ENCODE data around the gene LEPROT. TPM values are rescaled to one million over a fixed set of nuclear protein-coding genes. Genes with fewer than 3 reads are reported as not detected.

Gene LEPROT
- total RNA-seq, 1 experiment from 2014 or later: 18.1 TPM

- TF ChIP-seq JUN (CRISPR knock-in tag; IDR thresholded peaks at IDR 0.05) (no peak), FOXP1 (CRISPR knock-in tag; IDR thresholded peaks at IDR 0.05; ENCODE audit: borderline replicate concordance) (no peak), ESRRA (CRISPR knock-in tag; IDR thresholded peaks at IDR 0.05; ENCODE audit: borderline replicate concordance) (no peak), RORB (CRISPR knock-in tag; IDR thresholded peaks at IDR 0.05) (no peak)
Measured at GRCh38 chr1:65429806-65430205, 9.3 kb downstream of the LEPROT start (continued).

GRCh38 chr1:65431111-65431705 is 10.7 kb downstream of the LEPROT start:
- Mint-ChIP-seq H3K27ac (no peak overlapping the region), H3K4me3 (no peak overlapping the region), H3K4me1 (peaks cover 41% of the 10 kb centered on the region), H3K36me3 (peaks cover 4% of the 10 kb centered on the region), H3K9me3 (no peaks in the 10 kb centered on the region), H3K27me3 (ENCODE audit: low read depth) (no peaks in the 10 kb centered on the region)
- no peak for ATAC-seq
- DNase-seq (ENCODE audit: low spot score): no peak
- POLR2A ChIA-PET: interaction anchor here (0.6 kb wide), 1 partner anchor 28 kb away, joined by 3 read pairs; no protein-coding TSS in a partner anchor
- TF ChIP-seq CTCF (IDR thresholded peaks at IDR 0.05) (peak; percentile 43), ZNF396 (CRISPR knock-in tag; IDR thresholded peaks at IDR 0.05; ENCODE audit: borderline replicate concordance) (no peak)
- CTCF ChIA-PET: interaction anchor here (0.5 to 3.9 kb wide), 18 partner anchors 10 to 525 kb away, joined by 3 to 76 read pairs (median 3); partner anchors contain the start of genes DNAJC6, LEPR and LEPROT

- DNase-seq (ENCODE audit: low spot score): peak; percentile 24
- Mint-ChIP-seq H3K27me3 (ENCODE audit: low read depth) (no peaks in the 10 kb centered on the region), H3K36me3 (no peaks in the 10 kb centered on the region), H3K4me3 (peak overlapping the region; percentile 17), H3K9me3 (no peaks in the 10 kb centered on the region), H3K27ac (no peak overlapping the region), H3K4me1 (peaks cover 43% of the 10 kb centered on the region)
- peak; percentile 90 for ATAC-seq
- TF ChIP-seq FOXP1 (CRISPR knock-in tag; IDR thresholded peaks at IDR 0.05; ENCODE audit: borderline replicate concordance) (no peak), ETV6 (CRISPR knock-in tag; IDR thresholded peaks at IDR 0.05) (no peak), ZNF423 (CRISPR knock-in tag; IDR thresholded peaks at IDR 0.05) (no peak), CREB1 (CRISPR knock-in tag; IDR thresholded peaks at IDR 0.05) (no peak), CREM (CRISPR knock-in tag; IDR thresholded peaks at IDR 0.05) (no peak), SP1 (CRISPR knock-in tag; conservative IDR thresholded peaks at IDR 0.05) (no peak), ZNF232 (CRISPR knock-in tag; IDR thresholded peaks at IDR 0.05) (no peak), NR2C2 (CRISPR knock-in tag; IDR thresholded peaks at IDR 0.05) (no peak), JAZF1 (CRISPR knock-in tag; IDR thresholded peaks at IDR 0.05) (no peak), JUN (CRISPR knock-in tag; IDR thresholded peaks at IDR 0.05) (no peak), NFYB (CRISPR knock-in tag; conservative IDR thresholded peaks at IDR 0.05; ENCODE audit: low read depth) (no peak), ZBTB21 (CRISPR knock-in tag; IDR thresholded peaks at IDR 0.05; ENCODE audit: borderline replicate concordance) (no peak), ZNF671 (CRISPR knock-in tag; IDR thresholded peaks at IDR 0.05) (no peak), USF1 (CRISPR knock-in tag; IDR thresholded peaks at IDR 0.05) (no peak), GTF2I (CRISPR knock-in tag; conservative IDR thresholded peaks at IDR 0.05) (no peak), HMGA2 (CRISPR knock-in tag; IDR thresholded peaks at IDR 0.05) (no peak), FOXP4 (CRISPR knock-in tag; IDR thresholded peaks at IDR 0.05) (no peak)
- ChIA-PET POLR2A (no interaction called here), CTCF (interaction anchor here (0.7 to 1.5 kb wide), 7 partner anchors 16 to 255 kb away, joined by 3 to 23 read pairs (median 3); no protein-coding TSS in a partner anchor)
Measured at GRCh38 chr1:65432918-65433317, 12.4 kb downstream of the LEPROT start.
